Liver (tissue), 3 donors: Measurements from ENCODE around the gene AS3MT.

Experiments
- ATF3 ChIP-seq: IDR thresholded peaks from 2 replicates; pipeline ENCODE4 v1.6.1; 2016; ENCODE audit warnings: antibody characterized with exemption
- CTCF ChIP-seq: fragments of 150-350 bp; IDR thresholded peaks from 2 replicates; pipeline ENCODE4 v1.5.1; 2017; ENCODE audit warnings: improper control_type of control experiment, low read depth, low read length; ENCODE audit not compliant: missing input control
- EGR1 ChIP-seq, 2 donors: IDR thresholded peaks; 2 replicates each; pipeline ENCODE4 v1.6.1; 2016 to 2018; ENCODE audit warnings: antibody characterized with exemption in 2 of 2, low read depth in 2 of 2
- GABPA ChIP-seq, 2 donors: IDR thresholded peaks in 1 of 2; conservative IDR thresholded peaks in 1 of 2; 2 replicates each; pipeline ENCODE4 v1.6.1; 2016; ENCODE audit warnings: antibody characterized with exemption in 2 of 2, mild to moderate bottlenecking in 1 of 2, moderate library complexity in 1 of 2
- HNF4A ChIP-seq, 2 donors: conservative IDR thresholded peaks; 2 replicates each; pipeline ENCODE4 v1.6.1; 2016; ENCODE audit warnings: antibody characterized with exemption in 2 of 2, mild to moderate bottlenecking in 2 of 2
- JUND ChIP-seq, 2 donors: IDR thresholded peaks; 2 replicates each; pipeline ENCODE4 v1.6.1; 2016; ENCODE audit warnings: antibody characterized with exemption in 2 of 2
- MAX ChIP-seq: IDR thresholded peaks from 2 replicates; pipeline ENCODE4 v1.6.1; 2016; ENCODE audit warnings: antibody characterized with exemption
- NR2F2 ChIP-seq: IDR thresholded peaks from 2 replicates; pipeline ENCODE4 v1.6.1; 2016; ENCODE audit warnings: antibody characterized with exemption
- RAD21 ChIP-seq, 2 donors: IDR thresholded peaks; 2 replicates each; pipeline ENCODE4 v1.6.1; 2016; ENCODE audit warnings: antibody characterized with exemption in 2 of 2, mild to moderate bottlenecking in 2 of 2
- REST ChIP-seq: IDR thresholded peaks from 2 replicates; pipeline ENCODE4 v1.6.1; 2016; ENCODE audit warnings: antibody characterized with exemption, mild to moderate bottlenecking
- RXRA ChIP-seq, 2 donors: IDR thresholded peaks; 2 replicates each; pipeline ENCODE4 v1.6.1; 2017 to 2018; ENCODE audit warnings: antibody characterized with exemption in 2 of 2, mild to moderate bottlenecking in 1 of 2
- SP1 ChIP-seq: IDR thresholded peaks from 2 replicates; pipeline ENCODE4 v1.6.1; 2018; ENCODE audit warnings: antibody characterized with exemption, mild to moderate bottlenecking
- TAF1 ChIP-seq: conservative IDR thresholded peaks from 2 replicates; pipeline ENCODE4 v1.6.1; 2016; ENCODE audit warnings: antibody characterized with exemption, mild to moderate bottlenecking
- YY1 ChIP-seq: IDR thresholded peaks from 2 replicates; pipeline ENCODE4 v1.6.1; 2016; ENCODE audit warnings: antibody characterized with exemption, mild to moderate bottlenecking
- donor health status: healthy.
- donor health status: healthy.

- TF ChIP-seq CTCF (no peak), GABPA (IDR thresholded peaks at IDR 0.05 in 1 of 2, conservative IDR thresholded peaks at IDR 0.05 in 1 of 2) (no peak), JUND (IDR thresholded peaks at IDR 0.05) (no peak), REST (no peak), MAX (no peak), SP1 (no peak), YY1 (no peak), ATF3 (no peak), RAD21 (IDR thresholded peaks at IDR 0.05) (no peak), TAF1 (no peak), NR2F2 (no peak), RXRA (IDR thresholded peaks at IDR 0.05) (no peak), HNF4A (conservative IDR thresholded peaks at IDR 0.05) (no peak), EGR1 (IDR thresholded peaks at IDR 0.05; ENCODE audit: low read depth in 2 of 2) (no peak)
Measured at GRCh38 chr10:102859911-102860310, 9.4 kb upstream of the AS3MT start.
